ENCODE data around the gene TAF11L11.
"Not testable (repeated sequence)": the region's sequence is repeated elsewhere in the genome, so short reads cannot be mapped to it uniquely, and the experiment has no call there.

TAF11L11 gene

GRCh38 chr5:17625686-17626085 is 21.7 kb downstream of the TAF11L11 start:
- Histone ChIP-seq H3K9me2 (replicated peaks; ENCODE audit: control insufficient read depth, low read length) (no peaks in the 10 kb centered on the region), H3K4me2 (ENCODE audit: low read length) (no peak overlapping the region), H3K27ac (ENCODE audit: low read depth, low read length) (no peak overlapping the region), H3K79me2 (ENCODE audit: control insufficient read depth, low read length) (no peaks in the 10 kb centered on the region), H4K20me1 (ENCODE audit: control insufficient read depth, insufficient read depth, low read depth, low read length) (no peaks in the 10 kb centered on the region), H3K9me3 (ENCODE audit: control insufficient read depth, insufficient read depth, low read length) (no peaks in the 10 kb centered on the region), H3F3A (ENCODE audit: control insufficient read depth, insufficient read depth) (no peaks in the 10 kb centered on the region), H3K36me3 (ENCODE audit: control insufficient read depth, low read length) (no peaks in the 10 kb centered on the region), H3K4me1 (ENCODE audit: control insufficient read depth, low read length) (no peaks in the 10 kb centered on the region), H3K4me3 (ENCODE audit: low read length) (no peak overlapping the region), H3K27me3 (ENCODE audit: control insufficient read depth, low read length) (no peaks in the 10 kb centered on the region)
- TF ChIP-seq CTCF (IDR thresholded peaks at IDR 0.05; ENCODE audit: low read depth, low read length, poor library complexity, severe bottlenecking) (no peak), EZH2phosphoT487 (IDR thresholded peaks at IDR 0.05; ENCODE audit: borderline replicate concordance, low read length) (no peak)

GRCh38 chr5:17631788-17632187 is 27.8 kb downstream of the TAF11L11 start, which contains the start of gene TAF11L13:
Gene TAF11L13, plus strand, starts transcription at chr5:17632088.
- not testable (repeated sequence) for H3K27me3 ChIP-seq (ENCODE audit: control insufficient read depth, low read length); H3K79me2 ChIP-seq (ENCODE audit: control insufficient read depth, low read length); H3K9me2 ChIP-seq (replicated peaks; ENCODE audit: control insufficient read depth, low read length); H3K36me3 ChIP-seq (ENCODE audit: control insufficient read depth, low read length); H3K4me1 ChIP-seq (ENCODE audit: control insufficient read depth, low read length); H4K20me1 ChIP-seq (ENCODE audit: control insufficient read depth, insufficient read depth, low read depth, low read length); H3K4me2 ChIP-seq (ENCODE audit: low read length); H3K9me3 ChIP-seq (ENCODE audit: control insufficient read depth, insufficient read depth, low read length); H3F3A ChIP-seq (ENCODE audit: control insufficient read depth, insufficient read depth); H3K4me3 ChIP-seq (ENCODE audit: low read length); H3K27ac ChIP-seq (ENCODE audit: low read depth, low read length)

- no peaks in the 10 kb centered on the region for H3F3A ChIP-seq (ENCODE audit: control insufficient read depth, insufficient read depth)
Observed at GRCh38 chr5:17634160-17634559, 30.2 kb downstream of the TAF11L11 start, which contains the start of gene TAF11L14. Gene TAF11L14, plus strand, starts transcription at chr5:17634460.

GRCh38 chr5:17649232-17649631 is 45.2 kb downstream of the TAF11L11 start:
- H3K27ac ChIP-seq (ENCODE audit: low read depth, low read length); H3K9me3 ChIP-seq (ENCODE audit: control insufficient read depth, insufficient read depth, low read length); H3K9me2 ChIP-seq (replicated peaks; ENCODE audit: control insufficient read depth, low read length); H3K36me3 ChIP-seq (ENCODE audit: control insufficient read depth, low read length); H3F3A ChIP-seq (ENCODE audit: control insufficient read depth, insufficient read depth); H3K4me2 ChIP-seq (ENCODE audit: low read length); H3K4me1 ChIP-seq (ENCODE audit: control insufficient read depth, low read length); H4K20me1 ChIP-seq (ENCODE audit: control insufficient read depth, insufficient read depth, low read depth, low read length); H3K27me3 ChIP-seq (ENCODE audit: control insufficient read depth, low read length); H3K79me2 ChIP-seq (ENCODE audit: control insufficient read depth, low read length); H3K4me3 ChIP-seq (ENCODE audit: low read length): not testable (repeated sequence)

More at GRCh38 chr5:17634160-17634559, 30.2 kb downstream of the TAF11L11 start, which contains the start of gene TAF11L14:
- no peaks in the 10 kb centered on the region for H3K79me2 ChIP-seq (ENCODE audit: control insufficient read depth, low read length)
- no peaks in the 10 kb centered on the region for H3K9me2 ChIP-seq (replicated peaks; ENCODE audit: control insufficient read depth, low read length)
- H3K4me2 ChIP-seq (ENCODE audit: low read length): no peak within 1 kb of the TSS
- TF ChIP-seq CTCF (IDR thresholded peaks at IDR 0.05; ENCODE audit: low read depth, low read length, poor library complexity, severe bottlenecking) (no peak), EZH2phosphoT487 (IDR thresholded peaks at IDR 0.05; ENCODE audit: borderline replicate concordance, low read length) (no peak)
- H3K36me3 ChIP-seq (ENCODE audit: control insufficient read depth, low read length): no peaks in the 10 kb centered on the region
- H3K9me3 ChIP-seq (ENCODE audit: control insufficient read depth, insufficient read depth, low read length): no peaks in the 10 kb centered on the region
- no peaks in the 10 kb centered on the region for H3K4me1 ChIP-seq (ENCODE audit: control insufficient read depth, low read length)
- H3K27ac ChIP-seq (ENCODE audit: low read depth, low read length): no peak within 1 kb of the TSS
- H4K20me1 ChIP-seq (ENCODE audit: control insufficient read depth, insufficient read depth, low read depth, low read length): no peaks in the 10 kb centered on the region
- no peaks in the 10 kb centered on the region for H3K27me3 ChIP-seq (ENCODE audit: control insufficient read depth, low read length)
- H3K4me3 ChIP-seq (ENCODE audit: low read length): no peak within 1 kb of the TSS

- H3K4me1 ChIP-seq (ENCODE audit: control insufficient read depth, low read length); H3K79me2 ChIP-seq (ENCODE audit: control insufficient read depth, low read length); H4K20me1 ChIP-seq (ENCODE audit: control insufficient read depth, insufficient read depth, low read depth, low read length); H3F3A ChIP-seq (ENCODE audit: control insufficient read depth, insufficient read depth); H3K27me3 ChIP-seq (ENCODE audit: control insufficient read depth, low read length); H3K36me3 ChIP-seq (ENCODE audit: control insufficient read depth, low read length); H3K9me3 ChIP-seq (ENCODE audit: control insufficient read depth, insufficient read depth, low read length); H3K4me3 ChIP-seq (ENCODE audit: low read length); H3K27ac ChIP-seq (ENCODE audit: low read depth, low read length); H3K9me2 ChIP-seq (replicated peaks; ENCODE audit: control insufficient read depth, low read length); H3K4me2 ChIP-seq (ENCODE audit: low read length): not testable (repeated sequence)
Observed at GRCh38 chr5:17655201-17655759, 51.3 kb downstream of the TAF11L11 start.
